ENCODE data around the gene DHRS7B. TPM values are rescaled to one million over a fixed set of nuclear protein-coding genes. Genes with fewer than 3 reads are reported as not detected.
"Not testable (repeated sequence)": the region's sequence is repeated elsewhere in the genome, so short reads cannot be mapped to it uniquely, and the experiment has no call there.

DHRS7B gene
- polyA plus RNA-seq, 1 experiment, result 12.5 TPM

GRCh38 chr17:21140911-21141310 is 14.1 kb downstream of the DHRS7B start:
- POLR2A ChIA-PET, result no interaction called here
- no peak for TF ChIP-seq CTCF (IDR thresholded peaks at IDR 0.05; ENCODE audit: low read depth, low read length)
- no peak for DNase-seq (ENCODE audit: low read depth, low spot score)
- Histone ChIP-seq H3K4me3 (ENCODE audit: low read depth, low read length) (no peak overlapping the region), H3K27ac (ENCODE audit: low read depth, low read length) (no peak overlapping the region), H3K9me3 (ENCODE audit: control insufficient read depth, insufficient read depth, low read length) (peaks cover 21% of the 10 kb centered on the region), H3K27me3 (ENCODE audit: control insufficient read depth, insufficient read depth, low read length) (no peaks in the 10 kb centered on the region)
- CTCF ChIA-PET, result interaction anchor here (1.0 kb wide), 1 partner anchor 12 kb away, joined by 5 read pairs; no protein-coding TSS in a partner anchor

GRCh38 chr17:21141331-21141730 is 14.6 kb downstream of the DHRS7B start:
- TF ChIP-seq CTCF (IDR thresholded peaks at IDR 0.05; ENCODE audit: low read depth, low read length), result no peak
- Histone ChIP-seq H3K9me3 (ENCODE audit: control insufficient read depth, insufficient read depth, low read length) (peaks cover 19% of the 10 kb centered on the region), H3K27ac (ENCODE audit: low read depth, low read length) (no peak overlapping the region), H3K4me3 (ENCODE audit: low read depth, low read length) (no peak overlapping the region), H3K27me3 (ENCODE audit: control insufficient read depth, insufficient read depth, low read length) (no peaks in the 10 kb centered on the region)
- ChIA-PET POLR2A (no interaction called here), CTCF (no interaction called here)
- no peak for DNase-seq (ENCODE audit: low read depth, low spot score)

- CTCF ChIA-PET, result interaction anchor here (1.5 kb wide), 1 partner anchor 23 kb away, joined by 4 read pairs; no protein-coding TSS in a partner anchor
- H3K27ac ChIP-seq (ENCODE audit: low read depth, low read length); H3K27me3 ChIP-seq (ENCODE audit: control insufficient read depth, insufficient read depth, low read length); H3K4me3 ChIP-seq (ENCODE audit: low read depth, low read length); DNase-seq (ENCODE audit: low read depth, low spot score); POLR2A ChIA-PET: not testable (repeated sequence)
- H3K9me3 ChIP-seq (ENCODE audit: control insufficient read depth, insufficient read depth, low read length), result peaks cover 11% of the 10 kb centered on the region
Observed at GRCh38 chr17:21142065-21142464, 15.3 kb downstream of the DHRS7B start.

- no peak for TF ChIP-seq CTCF (IDR thresholded peaks at IDR 0.05; ENCODE audit: low read depth, low read length)
- CTCF ChIA-PET, result no interaction called here
- Histone ChIP-seq H3K27ac (ENCODE audit: low read depth, low read length) (no peak overlapping the region), H3K9me3 (ENCODE audit: control insufficient read depth, insufficient read depth, low read length) (no peaks in the 10 kb centered on the region), H3K27me3 (ENCODE audit: control insufficient read depth, insufficient read depth, low read length) (no peaks in the 10 kb centered on the region), H3K4me3 (ENCODE audit: low read depth, low read length) (no peak overlapping the region)
- DNase-seq (ENCODE audit: low read depth, low spot score), result no peak
- POLR2A ChIA-PET, result interaction anchor here (0.7 kb wide), 1 partner anchor 54 kb away, joined by 3 read pairs; no protein-coding TSS in a partner anchor
Observed at GRCh38 chr17:21143695-21144094, 16.9 kb downstream of the DHRS7B start.

- POLR2A ChIA-PET; DNase-seq (ENCODE audit: low read depth, low spot score); H3K27me3 ChIP-seq (ENCODE audit: control insufficient read depth, insufficient read depth, low read length); CTCF ChIA-PET; H3K9me3 ChIP-seq (ENCODE audit: control insufficient read depth, insufficient read depth, low read length); H3K27ac ChIP-seq (ENCODE audit: low read depth, low read length); H3K4me3 ChIP-seq (ENCODE audit: low read depth, low read length): not testable (repeated sequence)
Observed at GRCh38 chr17:21144299-21144698, 17.5 kb downstream of the DHRS7B start.

GRCh38 chr17:21146362-21147015 is 19.7 kb downstream of the DHRS7B start:
- ChIA-PET CTCF (no interaction called here), POLR2A (no interaction called here)
- DNase-seq (ENCODE audit: low read depth, low spot score), result no peak
- Histone ChIP-seq H3K27me3 (ENCODE audit: control insufficient read depth, insufficient read depth, low read length) (no peaks in the 10 kb centered on the region), H3K9me3 (ENCODE audit: control insufficient read depth, insufficient read depth, low read length) (no peaks in the 10 kb centered on the region), H3K4me3 (ENCODE audit: low read depth, low read length) (no peak overlapping the region), H3K27ac (ENCODE audit: low read depth, low read length) (no peak overlapping the region)
- TF ChIP-seq CTCF (IDR thresholded peaks at IDR 0.05; ENCODE audit: low read depth, low read length), result no peak
